HG03378 (cell line): ENCODE results near the gene CNTN4.

Source experiments
- ATAC-seq: cut with Tn5 transposase; IDR thresholded peaks from one replicate; pipeline ENCODE4 v1.9.1; 2021; ENCODE audit warnings: mild to moderate bottlenecking, moderate library complexity; ENCODE audit not compliant: unreplicated experiment

CNTN4 gene

DNA sequence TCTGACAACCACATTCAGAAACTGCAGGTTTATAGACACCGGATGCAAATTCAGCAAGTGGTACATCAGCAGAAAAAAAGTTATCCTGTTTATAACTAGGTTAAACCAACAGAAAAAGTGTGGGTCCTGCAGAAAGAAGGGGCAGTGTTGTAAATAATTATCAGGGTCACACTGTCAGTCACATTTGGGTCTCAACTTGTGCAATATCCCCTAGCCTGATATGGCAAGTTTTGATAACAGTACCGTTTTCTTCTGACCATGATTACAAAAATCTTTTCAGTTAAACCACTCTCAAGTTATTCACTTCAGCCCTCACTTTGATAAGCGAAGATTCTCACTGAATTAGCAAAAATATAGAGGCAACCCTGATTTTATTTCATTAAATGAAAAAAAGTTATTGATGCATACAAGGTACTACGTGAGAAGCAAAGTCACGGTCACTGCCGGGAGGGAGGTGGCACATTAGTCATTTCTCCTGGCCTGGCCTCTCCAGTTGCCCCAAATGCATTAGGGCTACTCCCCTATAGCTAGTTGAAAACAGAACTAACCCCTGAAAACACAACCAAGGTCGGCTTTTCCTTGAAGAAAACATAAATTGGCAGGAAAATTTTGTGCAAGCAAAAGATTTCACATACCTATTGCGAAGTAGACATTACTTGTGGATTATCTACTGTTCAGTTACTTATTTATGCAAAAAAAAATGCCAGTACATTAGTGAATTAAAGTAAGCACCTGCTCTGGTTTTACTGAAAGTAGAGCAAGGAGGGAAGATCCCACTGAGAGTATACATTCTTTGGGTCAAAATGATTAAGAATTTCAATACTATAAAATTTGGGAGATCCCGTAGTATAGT is 982.9 kb downstream of the CNTN4 start:
- ATAC-seq, result peak; percentile 39

GRCh38 chr3:3082234-3082924 is 983.7 kb downstream of the CNTN4 start:
- ATAC-seq, result peak; percentile 85

DNA sequence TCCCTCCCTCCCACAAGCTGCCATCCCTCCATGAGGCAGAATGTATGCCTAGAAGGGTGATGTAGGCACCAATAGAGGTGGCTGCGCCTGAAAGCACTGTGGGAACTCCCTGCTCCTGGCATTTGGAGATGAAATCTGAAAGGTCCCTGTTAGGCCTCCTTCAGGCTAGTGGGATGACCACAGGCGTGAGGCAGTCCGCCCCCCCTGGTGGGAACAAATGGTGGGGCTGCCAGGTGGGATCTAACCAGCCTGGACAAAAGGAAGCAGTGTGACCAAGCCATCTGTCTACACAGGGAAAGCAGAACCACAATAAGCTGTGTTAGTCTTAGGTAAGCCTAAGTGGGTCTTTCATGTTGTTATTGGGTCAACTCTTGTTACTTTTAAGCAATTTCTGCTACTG is 986.2 kb downstream of the CNTN4 start:
- ATAC-seq, result no peak

DNA sequence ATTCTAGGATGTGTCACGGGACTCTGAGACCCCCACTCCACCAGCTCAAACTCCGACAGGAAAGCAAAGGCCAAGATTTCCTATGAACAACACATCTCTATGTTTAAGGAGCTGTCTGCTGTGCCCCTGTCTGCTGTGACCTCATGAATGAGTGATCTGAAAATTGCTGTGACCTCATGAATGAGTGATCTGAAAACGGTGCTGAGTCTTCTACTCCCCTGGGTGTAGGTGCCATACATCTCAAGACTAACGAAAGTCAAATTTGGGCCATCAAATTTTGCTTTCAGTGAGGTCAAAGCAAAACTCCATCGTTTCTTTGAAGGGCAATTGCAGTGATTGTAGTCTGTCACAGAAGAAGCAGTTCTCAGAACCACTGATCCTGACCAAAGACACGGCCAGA is 987.1 kb downstream of the CNTN4 start:
- peak; percentile 37 for ATAC-seq

DNA sequence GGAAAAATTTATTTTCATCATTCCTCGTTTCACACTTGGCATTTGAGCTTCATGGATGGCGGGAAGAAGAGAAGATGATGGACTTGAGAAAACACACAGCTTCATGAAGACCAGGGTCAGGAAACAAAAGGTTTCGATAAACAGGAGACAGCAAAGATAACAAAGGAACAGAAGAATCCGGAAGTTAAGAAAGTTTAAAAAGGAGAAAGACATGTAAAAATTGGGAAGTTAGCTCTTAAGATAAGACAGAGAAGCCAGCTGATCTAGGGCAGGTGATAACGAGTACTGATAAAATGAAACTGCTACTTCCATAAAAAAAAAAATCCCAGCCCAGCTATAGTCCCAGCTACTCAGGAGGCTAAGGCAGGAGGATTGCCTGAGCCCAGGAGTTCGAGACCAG is 987.6 kb downstream of the CNTN4 start:
- ATAC-seq, result no peak

- ATAC-seq, result no peak
Measured at GRCh38 chr3:3087279-3087678, 988.6 kb downstream of the CNTN4 start.

DNA sequence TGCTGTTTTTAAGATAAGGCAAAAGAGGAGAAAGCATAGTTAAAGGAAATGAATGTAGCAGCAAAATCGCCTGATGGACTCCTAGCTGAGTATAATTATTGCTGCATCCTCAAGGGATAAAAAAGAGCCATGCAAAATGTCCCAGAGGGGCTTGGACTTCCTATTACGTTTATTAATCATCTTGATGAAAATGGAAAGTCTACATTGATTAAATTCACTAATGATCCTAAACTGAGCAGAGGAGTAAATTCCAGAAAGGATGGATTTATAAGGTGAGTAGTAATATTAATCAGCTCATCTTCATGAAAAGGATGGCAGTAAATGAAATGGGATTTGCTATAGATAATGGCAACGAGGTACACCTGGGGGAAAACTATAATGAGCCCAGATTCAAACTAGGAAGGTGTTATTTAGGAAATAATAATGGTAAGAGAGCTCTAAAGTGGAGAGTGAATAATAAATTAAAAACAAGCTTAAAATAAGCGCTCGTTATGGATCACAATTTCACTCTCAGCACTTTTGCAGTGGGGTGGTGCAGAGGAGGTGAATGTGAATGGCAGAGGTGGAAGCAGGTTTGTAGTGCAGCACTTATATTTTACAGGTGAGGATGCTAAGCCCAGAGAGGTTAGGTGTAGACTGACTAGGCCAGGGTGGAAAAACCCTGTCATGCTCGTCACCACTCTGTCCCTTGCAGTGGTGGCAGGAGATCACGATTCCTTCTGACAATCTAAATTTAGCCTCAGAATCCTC is 989.2 kb downstream of the CNTN4 start:
- ATAC-seq, result no peak

DNA sequence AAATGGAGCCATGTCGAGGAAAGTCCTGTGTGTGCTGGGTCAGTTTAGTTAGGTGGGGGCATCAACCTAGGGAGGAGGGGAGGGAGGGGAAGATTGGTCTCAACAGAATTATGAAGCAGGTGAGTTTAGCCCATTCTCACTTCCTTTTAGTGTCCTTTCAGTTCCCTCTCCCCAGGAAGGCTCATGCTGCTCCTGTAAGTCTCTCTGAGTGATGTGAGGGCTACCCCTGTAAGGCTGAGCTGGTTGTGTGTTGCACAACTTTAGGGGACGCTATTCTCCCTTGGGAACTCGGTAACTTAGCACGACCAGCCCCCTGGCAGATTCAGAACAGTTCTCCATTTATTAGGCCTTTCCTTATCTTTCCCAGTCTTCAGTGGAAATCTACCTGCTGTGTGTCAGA is 990.4 kb downstream of the CNTN4 start:
- ATAC-seq, result peak; percentile 97

DNA sequence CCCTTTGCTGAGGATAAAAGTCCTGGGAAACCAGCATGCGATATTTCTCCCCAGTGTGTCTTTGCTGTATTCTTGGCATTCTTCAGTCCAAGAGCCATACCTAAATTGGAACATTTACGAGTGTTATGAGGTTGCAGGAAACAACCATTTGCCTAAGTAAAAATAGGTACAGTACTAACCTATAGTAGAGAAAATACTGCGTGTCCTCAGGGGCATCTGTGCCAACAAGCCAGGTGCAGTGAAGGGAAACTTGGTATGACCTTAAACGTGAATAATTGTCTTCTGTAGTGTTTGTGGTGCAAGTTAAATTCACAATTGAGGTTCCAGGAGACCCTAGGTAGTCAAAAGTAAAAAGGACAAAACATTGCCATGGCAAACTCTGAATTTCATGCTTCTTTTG is 999.3 kb downstream of the CNTN4 start:
- ATAC-seq, result no peak

DNA sequence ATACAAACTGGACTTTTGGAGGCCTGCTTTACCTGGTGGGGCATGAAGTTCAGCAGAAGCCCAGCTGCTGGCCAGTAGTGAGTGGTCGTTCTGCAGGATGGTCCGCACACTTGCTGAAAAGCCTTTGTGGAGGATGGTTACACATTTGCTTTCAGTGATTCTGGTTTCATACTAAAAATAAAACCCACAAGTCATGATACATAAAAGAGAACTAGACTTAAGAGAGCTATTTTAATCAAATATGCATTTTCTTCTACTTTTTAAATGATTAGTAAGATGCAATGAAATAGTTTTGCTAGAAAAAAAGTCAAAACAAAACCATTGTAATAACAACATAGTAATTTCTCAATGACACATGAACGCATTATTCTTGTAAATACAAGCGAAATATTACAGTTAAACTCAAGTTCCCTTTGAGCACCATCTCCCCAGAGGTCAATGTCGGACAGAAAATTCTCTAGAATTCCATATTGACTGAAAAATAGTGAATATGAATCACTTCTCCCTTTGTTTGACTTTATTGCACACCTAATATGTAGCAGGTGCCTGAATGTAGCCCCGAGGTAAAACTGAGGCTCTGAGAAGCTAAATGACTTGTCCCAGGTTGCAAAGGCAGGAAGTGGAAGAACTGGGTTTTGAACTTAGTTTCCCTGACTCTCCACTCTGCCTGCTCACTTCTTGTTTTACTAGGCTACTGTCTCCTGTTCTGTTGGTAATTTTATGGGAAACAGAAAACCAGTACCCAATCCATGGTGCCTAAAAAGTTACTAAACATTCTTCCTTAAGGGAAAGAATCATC is 1003.2 kb downstream of the CNTN4 start:
- no peak for ATAC-seq

DNA sequence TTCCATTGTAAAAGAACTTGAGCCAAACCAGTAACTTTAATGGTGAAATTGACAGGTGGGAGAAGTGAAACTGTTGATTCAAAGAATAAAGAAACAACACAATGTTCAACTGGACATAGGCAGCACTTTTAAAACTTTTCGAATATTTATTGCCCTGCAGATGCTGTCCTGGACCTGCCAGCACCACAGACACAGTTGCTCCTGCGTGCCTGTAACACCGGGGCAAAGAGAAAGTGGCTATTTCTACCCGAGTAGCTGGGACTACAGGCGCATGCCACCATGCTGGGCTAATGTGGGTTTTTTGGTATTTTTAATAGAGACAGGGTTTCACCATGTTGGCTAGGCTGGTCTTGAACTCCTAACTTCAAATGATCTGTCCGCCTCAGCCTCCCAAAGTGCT is 1004.1 kb downstream of the CNTN4 start:
- ATAC-seq, result no peak

GRCh38 chr3:3105246-3105645 is 1006.6 kb downstream of the CNTN4 start:
- no peak for ATAC-seq

- ATAC-seq, result no peak
Measured at GRCh38 chr3:3105815-3106214, 1007.1 kb downstream of the CNTN4 start.

- no peak for ATAC-seq
Measured at GRCh38 chr3:3107181-3107580, 1008.5 kb downstream of the CNTN4 start.
